Pancreas (tissue), 10 donors: ENCODE data around the gene PARP1. TPM values are rescaled to one million over a fixed set of nuclear protein-coding genes. Genes with fewer than 3 reads are reported as not detected.
"Not testable (repeated sequence)": the region's sequence is repeated elsewhere in the genome, so short reads cannot be mapped to it uniquely, and the experiment has no call there.

Experiments
- ATAC-seq, 4 donors: fragments of 200-7000 bp; cut with Tn5 transposase; one replicate each; pipeline versions ENCODE4 v1.8.0 to v1.9.1; 2020; ENCODE audit warnings: mild to moderate bottlenecking in 4 of 4, moderate library complexity in 4 of 4
- DNase-seq, 6 donors: peaks; one replicate each; pipeline ENCODE4 v3.0.0-alpha.2; 2020
- FAIRE-seq: peaks from 2 replicates; lab custom pipeline; 2012; peaks lifted over from hg19 to GRCh38; lab: Jason Lieb, UNC
- H3K27ac ChIP-seq, 4 donors: fragments of 200-600 bp; sonication (generic); 1 replicate in 3 of 4; 2 replicates in 1 of 4; pipeline versions ENCODE4 v1.5.0 to v1.8.0; 2020
- H3K27me3 ChIP-seq, 4 donors: fragments of 200-600 bp; one replicate each; pipeline ENCODE4 v1.8.0; 2021
- H3K36me3 ChIP-seq, 3 donors: fragments of 200-600 bp; sonication (generic) in 1 of 3; one replicate each; pipeline versions ENCODE4 v1.5.0 to v1.8.0; 2020 to 2021
- H3K4me1 ChIP-seq, 3 donors: fragments of 200-600 bp; one replicate each; pipeline ENCODE4 v1.8.0; 2021
- H3K4me3 ChIP-seq, 4 donors: fragments of 200-600 bp; sonication (generic) in 2 of 4; one replicate each; pipeline versions ENCODE4 v1.5.0 to v1.8.0; 2020 to 2021
- H3K9me3 ChIP-seq, 4 donors: fragments of 200-600 bp; one replicate each; pipeline ENCODE4 v1.8.0; 2021
- WGBS, 2 donors: extraction: QIAGEN DNeasy Blood & Tissue Kit; methylation state at CpG; one replicate each; pipeline ENCODE4 v1.1.7; 2013; 5-methylcytosine and 5-hydroxymethylcytosine counted together
- intact Hi-C, 3 donors: fragments of 100-400 bp; cut with DNase I; formaldehyde crosslinking; loops; one replicate each; pipeline versions ENCODE4 v1.11.1 to v1.14.2; 2022
- polyA plus RNA-seq, 2 donors: library from polyadenylated mRNA; stranded (reverse); fragments of 200-250 nt; gene quantifications; one replicate each; pipeline ENCODE4 v1.2.3, GENCODE V29; 2013
- total RNA-seq, 6 donors: library from RNA; stranded (reverse); fragmentation: NEBNext Ultra II Directional in 4 of 6; extraction: Animal tissue kit (Norgen Biotek cat#: 25700) in 4 of 6; gene quantifications; one replicate each; pipeline versions ENCODE4 v1.2.1 to v1.2.4, GENCODE V29; 2021 to 2023
- TF ChIP-seq, protein P1 (sequence below), 4 donors: fragments of 200-600 bp; sonication (generic) in 3 of 4; IDR thresholded peaks; one replicate each; pipeline versions ENCODE4 v1.5.0 to v1.8.0; 2021; ENCODE audit warnings: antibody characterized with exemption in 4 of 4
- donor health status: healthy with polysubstance abuse.
- donor health status: DM: no; HTN: no; CAD: no; lungs with moderate emphysema.
- donor health status: DM: no; HTN: no; CAD: no.
- donor health status: control.
- donor health status: control.
- donor health status: Bipolar disorder and iron deficiency.
- donor health status: DM: yes; HTN: yes; CAD: no.
- donor health status: DM: no; HTN: no; CAD: no.
- donor health status: DM: no; HTN: no; CAD: no.
- donor health status: DM: yes; HTN: yes; CAD: no.

PARP1 gene
- total and polyA plus RNA-seq, 8 donors = 16.8 to 69.4 (median 49.6) TPM

DNA sequence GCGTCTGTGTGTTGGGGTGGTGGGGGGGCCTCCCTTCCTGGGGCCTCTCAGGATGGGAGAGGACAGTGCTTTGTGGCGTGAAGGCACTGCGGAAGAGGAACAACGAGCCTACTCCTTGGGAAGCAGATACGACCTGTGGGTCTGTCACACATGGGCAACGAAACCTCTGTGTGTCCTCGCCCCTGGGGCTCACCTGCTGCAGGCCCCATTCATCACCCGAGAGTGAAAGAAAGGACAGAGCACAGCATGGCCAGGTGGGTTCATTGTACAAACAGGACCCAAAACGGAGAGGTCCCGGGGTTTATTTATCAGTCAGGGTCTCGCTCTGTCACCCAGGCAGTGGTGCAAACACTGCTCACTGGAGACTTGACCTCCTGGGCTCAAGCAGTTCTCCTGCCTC lies 58.8 kb downstream of the PARP1 start:
- H3K4me1 ChIP-seq = no peaks in the 10 kb centered on the region
- 86 to 93% methylated on average over 11 of the region's 11 CpGs for WGBS, 2 donors

DNA sequence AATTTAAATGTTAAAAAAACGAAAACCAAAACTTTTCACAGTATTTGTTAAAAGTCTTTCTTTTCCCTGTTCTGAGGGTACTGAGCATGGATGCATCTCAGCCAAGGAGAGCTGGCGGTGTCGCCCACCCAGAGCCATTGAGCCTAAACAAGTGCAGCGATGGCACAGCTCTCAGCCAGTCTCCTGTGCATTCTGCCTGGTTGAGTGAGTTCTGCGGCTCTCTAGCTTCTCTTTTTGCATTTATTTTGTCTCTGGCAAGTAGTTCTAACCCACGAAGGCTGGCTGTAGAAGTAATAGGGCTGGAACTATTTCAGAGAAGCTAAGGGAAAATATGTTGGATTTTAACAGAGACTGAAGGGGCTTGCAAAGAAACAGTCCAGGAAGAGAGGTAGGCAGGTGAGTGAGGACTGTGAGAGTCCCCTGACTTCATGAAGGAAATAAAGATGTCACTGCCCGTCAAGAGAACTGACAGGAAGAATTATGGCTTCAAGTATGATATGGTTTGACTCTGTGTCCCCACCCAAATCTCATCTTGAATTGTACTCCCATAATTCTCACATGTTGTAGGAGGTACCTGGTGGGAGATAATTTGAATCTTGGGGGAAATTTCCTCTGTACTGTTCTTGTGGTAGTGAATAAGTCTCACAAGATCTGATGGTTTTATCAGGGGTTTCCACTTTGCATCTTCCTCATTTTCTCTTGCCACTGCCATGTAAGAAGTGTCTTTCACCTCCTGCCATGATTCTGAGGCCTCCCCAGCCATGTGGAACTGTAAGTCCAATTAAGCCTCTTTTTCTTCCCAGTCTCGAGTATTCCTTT lies 63.2 kb downstream of the PARP1 start:
- TF ChIP-seq, protein P1, sequence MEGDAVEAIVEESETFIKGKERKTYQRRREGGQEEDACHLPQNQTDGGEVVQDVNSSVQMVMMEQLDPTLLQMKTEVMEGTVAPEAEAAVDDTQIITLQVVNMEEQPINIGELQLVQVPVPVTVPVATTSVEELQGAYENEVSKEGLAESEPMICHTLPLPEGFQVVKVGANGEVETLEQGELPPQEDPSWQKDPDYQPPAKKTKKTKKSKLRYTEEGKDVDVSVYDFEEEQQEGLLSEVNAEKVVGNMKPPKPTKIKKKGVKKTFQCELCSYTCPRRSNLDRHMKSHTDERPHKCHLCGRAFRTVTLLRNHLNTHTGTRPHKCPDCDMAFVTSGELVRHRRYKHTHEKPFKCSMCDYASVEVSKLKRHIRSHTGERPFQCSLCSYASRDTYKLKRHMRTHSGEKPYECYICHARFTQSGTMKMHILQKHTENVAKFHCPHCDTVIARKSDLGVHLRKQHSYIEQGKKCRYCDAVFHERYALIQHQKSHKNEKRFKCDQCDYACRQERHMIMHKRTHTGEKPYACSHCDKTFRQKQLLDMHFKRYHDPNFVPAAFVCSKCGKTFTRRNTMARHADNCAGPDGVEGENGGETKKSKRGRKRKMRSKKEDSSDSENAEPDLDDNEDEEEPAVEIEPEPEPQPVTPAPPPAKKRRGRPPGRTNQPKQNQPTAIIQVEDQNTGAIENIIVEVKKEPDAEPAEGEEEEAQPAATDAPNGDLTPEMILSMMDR (IDR thresholded peaks at IDR 0.05) = no peak
- Histone ChIP-seq H3K9me3 (no peaks in the 10 kb centered on the region), H3K4me1 (no peaks in the 10 kb centered on the region), H3K27me3 (no peaks in the 10 kb centered on the region), H3K4me3 (no peak overlapping the region), H3K27ac (no peak overlapping the region), H3K36me3 (no peaks in the 10 kb centered on the region)
- ATAC-seq = no peak
- FAIRE-seq = no peak
- DNase-seq = no peak
- WGBS, 2 donors = 64 to 75% methylated on average over 8 of the region's 8 CpGs
- intact Hi-C loops = no loop called here

More for the DNA sequence above, 58.8 kb downstream of the PARP1 start:
- Histone ChIP-seq H3K36me3 (no peaks in the 10 kb centered on the region), H3K27ac (no peak overlapping the region), H3K9me3 (no peaks in the 10 kb centered on the region), H3K4me3 (no peak overlapping the region), H3K27me3 (no peaks in the 10 kb centered on the region)
- TF ChIP-seq, protein P1 (IDR thresholded peaks at IDR 0.05) = no peak
- intact Hi-C loops = no loop called here
- ATAC-seq (no peak), DNase-seq (no peak), FAIRE-seq (no peak)

DNA sequence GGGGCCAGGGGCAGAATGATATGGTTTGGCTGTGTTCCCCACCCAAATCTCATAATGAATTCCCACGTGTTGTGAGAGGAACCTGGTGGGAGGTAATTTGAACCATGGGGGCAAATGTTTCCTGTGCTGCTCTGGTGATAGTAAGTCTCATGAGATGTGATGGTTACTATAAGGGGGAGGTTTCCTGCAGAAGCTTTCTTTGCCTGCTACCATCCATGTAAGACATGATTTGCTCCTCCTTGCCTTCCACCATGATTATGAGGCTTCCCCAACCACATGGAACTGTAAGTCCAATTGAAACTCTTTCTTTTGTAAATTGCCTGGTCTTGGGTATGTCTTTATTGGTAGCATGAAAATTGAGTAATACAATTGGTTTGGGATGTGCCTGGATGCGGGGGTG lies 65.2 kb downstream of the PARP1 start:
- intact Hi-C loops = no loop called here
- TF ChIP-seq, protein P1 (IDR thresholded peaks at IDR 0.05) = no peak
- FAIRE-seq (no peak), DNase-seq (no peak), ATAC-seq (no peak)
- Histone ChIP-seq H3K4me3 (no peak overlapping the region), H3K27ac (no peak overlapping the region), H3K4me1 (no peaks in the 10 kb centered on the region), H3K27me3 (no peaks in the 10 kb centered on the region), H3K9me3 (no peaks in the 10 kb centered on the region), H3K36me3 (no peaks in the 10 kb centered on the region)
- WGBS, 2 donors = 67 to 78% methylated on average over 1 to 2 of the region's 2 CpGs

DNA sequence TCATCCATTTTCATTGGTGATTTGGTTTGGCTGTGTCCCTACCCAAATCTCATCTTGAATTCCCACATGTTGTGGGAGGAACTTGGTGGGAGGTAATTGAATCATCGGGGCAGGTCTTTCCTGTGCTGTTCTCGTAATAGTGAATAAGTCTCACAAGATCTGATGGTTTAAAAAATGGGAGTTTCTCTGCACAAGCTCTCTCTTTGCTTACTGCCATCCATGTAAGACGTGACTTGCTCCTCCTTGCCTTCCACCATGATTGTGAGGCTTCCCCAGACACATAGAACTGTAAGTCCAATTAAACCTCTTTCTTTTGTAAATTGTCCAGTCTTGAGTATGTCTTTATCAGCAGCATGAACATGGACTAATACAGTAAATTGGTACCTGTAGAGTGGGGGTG lies 67.8 kb downstream of the PARP1 start:
- intact Hi-C loops, H3K9me3 ChIP-seq, FAIRE-seq, ATAC-seq, H3K4me1 ChIP-seq, DNase-seq, H3K36me3 ChIP-seq, H3K4me3 ChIP-seq, H3K27me3 ChIP-seq, H3K27ac ChIP-seq: not testable (repeated sequence)
- WGBS, 2 donors = 86 to 93% methylated on average over 3 of the region's 3 CpGs

DNA sequence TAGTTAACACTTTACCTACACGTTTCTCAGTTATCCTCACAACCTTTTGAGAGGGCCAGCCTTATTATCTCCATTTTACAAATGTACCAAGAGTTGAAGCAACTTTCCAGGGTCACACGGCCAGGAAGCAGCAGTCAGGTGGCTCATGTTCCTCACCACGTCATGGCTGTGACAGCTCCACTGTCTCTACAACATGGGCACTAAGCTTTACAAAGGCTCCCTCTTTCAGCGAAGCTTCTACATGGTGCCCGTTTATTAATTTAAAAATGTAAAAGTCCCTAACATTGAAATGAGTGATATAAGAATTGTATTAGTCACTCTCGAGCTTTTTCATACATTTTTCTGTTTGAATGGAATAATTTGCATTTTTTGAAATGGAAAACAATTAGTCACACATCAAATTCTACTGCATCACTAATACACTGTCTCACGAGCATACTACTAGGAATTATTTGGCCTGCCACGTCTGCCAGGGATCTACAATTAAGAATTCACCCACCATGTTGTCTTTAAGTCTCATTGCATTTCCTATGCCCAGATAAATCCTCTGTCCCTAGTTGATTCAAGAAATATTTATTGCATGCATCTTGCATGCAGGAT lies 70.5 kb downstream of the PARP1 start:
- TF ChIP-seq, protein P1 (IDR thresholded peaks at IDR 0.05) = no peak
- no peak overlapping the region for H3K4me3 ChIP-seq
- no peak overlapping the region for H3K27ac ChIP-seq
- no peaks in the 10 kb centered on the region for H3K36me3 ChIP-seq
- no peaks in the 10 kb centered on the region for H3K9me3 ChIP-seq
- H3K4me1 ChIP-seq = peaks cover 0 to 6% (median 4%) of the 10 kb centered on the region in 3 donors
- WGBS, 2 donors = 54 to 58% methylated on average over 8 of the region's 8 CpGs
- FAIRE-seq (no peak), ATAC-seq (no peak), DNase-seq (no peak)
- intact Hi-C loops = no loop called here
- no peaks in the 10 kb centered on the region for H3K27me3 ChIP-seq
